IPS-18a (cell line): ENCODE results near the gene SEZ6L.
A peak's percentile ranks its signal among the peaks of the same experiment; 100 is the strongest.

ENCODE experiments used
- H3K27ac ChIP-seq: one replicate; pipeline ENCODE4 v1.5.1; 2013; ENCODE audit warnings: low read length
- H3K27me3 ChIP-seq: one replicate; pipeline ENCODE4 v1.6.1; 2013; ENCODE audit warnings: mild to moderate bottlenecking, low read length; ENCODE audit not compliant: control insufficient read depth, insufficient read depth
- H3K36me3 ChIP-seq: one replicate; pipeline ENCODE4 v1.6.1; 2013; ENCODE audit warnings: low read depth, low read length; ENCODE audit not compliant: control insufficient read depth
- H3K4me1 ChIP-seq: one replicate; pipeline ENCODE4 v1.6.1; 2013; ENCODE audit warnings: low read depth, low read length; ENCODE audit not compliant: control insufficient read depth
- H3K4me3 ChIP-seq: one replicate; pipeline ENCODE4 v1.5.1; 2013; ENCODE audit warnings: low read length
- H3K9ac ChIP-seq: one replicate; pipeline ENCODE4 v1.6.1; 2013; ENCODE audit warnings: mild to moderate bottlenecking, low read length, moderate library complexity
- H3K9me3 ChIP-seq: one replicate; pipeline ENCODE4 v1.6.1; 2013; ENCODE audit warnings: low read depth, low read length; ENCODE audit not compliant: control insufficient read depth

The SEZ6L gene

DNA sequence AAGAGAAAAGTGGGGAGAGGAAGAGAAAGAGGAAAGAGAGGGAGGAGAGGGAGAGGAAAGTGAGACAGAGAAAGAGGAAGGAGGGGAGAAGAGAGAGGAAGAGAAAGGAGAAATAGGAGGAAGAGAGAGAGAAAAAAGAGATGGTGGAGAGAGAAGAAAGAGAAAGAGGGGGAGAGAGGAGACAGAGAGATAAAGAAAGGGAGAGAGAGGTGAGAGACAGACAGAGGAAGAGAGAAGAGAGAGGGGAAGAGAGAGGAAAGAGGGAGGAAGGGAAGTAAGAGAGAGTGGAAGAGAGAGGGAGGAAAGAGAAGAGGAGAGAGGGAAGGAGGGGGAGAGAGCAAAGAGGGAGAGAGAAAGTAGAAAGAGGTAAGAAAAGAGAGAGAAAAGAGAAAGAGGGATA, 9.4 kb upstream of the SEZ6L start:
- Histone ChIP-seq H3K9ac (no peak overlapping the region), H3K36me3 (no peaks in the 10 kb centered on the region), H3K27ac (no peak overlapping the region), H3K9me3 (no peaks in the 10 kb centered on the region), H3K4me3 (no peak overlapping the region), H3K27me3 (no peaks in the 10 kb centered on the region), H3K4me1 (no peaks in the 10 kb centered on the region)

DNA sequence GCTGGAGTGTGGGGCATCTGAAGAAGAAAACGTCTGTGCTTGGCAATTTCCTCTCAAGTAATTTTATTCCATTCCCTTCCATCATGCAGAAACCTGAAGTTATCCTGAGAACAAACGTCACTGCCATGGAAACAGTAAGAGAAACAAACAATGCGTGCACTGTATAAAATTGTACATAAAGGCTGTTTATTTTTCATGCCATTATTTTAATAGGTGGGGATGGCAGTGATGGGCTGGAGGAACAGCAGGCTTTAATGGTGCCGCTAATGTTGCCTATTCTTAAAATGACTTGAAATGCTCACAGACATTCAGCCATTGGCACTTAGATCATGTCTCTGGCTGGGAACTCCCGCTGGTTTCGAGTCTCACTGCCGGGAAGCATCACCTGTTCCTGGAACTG, 7.5 kb upstream of the SEZ6L start:
- no peaks in the 10 kb centered on the region for H3K36me3 ChIP-seq
- H3K4me1 ChIP-seq = no peaks in the 10 kb centered on the region
- H3K9ac ChIP-seq = no peak overlapping the region
- H3K9me3 ChIP-seq = no peaks in the 10 kb centered on the region
- no peak overlapping the region for H3K4me3 ChIP-seq
- no peak overlapping the region for H3K27ac ChIP-seq
- no peaks in the 10 kb centered on the region for H3K27me3 ChIP-seq

DNA sequence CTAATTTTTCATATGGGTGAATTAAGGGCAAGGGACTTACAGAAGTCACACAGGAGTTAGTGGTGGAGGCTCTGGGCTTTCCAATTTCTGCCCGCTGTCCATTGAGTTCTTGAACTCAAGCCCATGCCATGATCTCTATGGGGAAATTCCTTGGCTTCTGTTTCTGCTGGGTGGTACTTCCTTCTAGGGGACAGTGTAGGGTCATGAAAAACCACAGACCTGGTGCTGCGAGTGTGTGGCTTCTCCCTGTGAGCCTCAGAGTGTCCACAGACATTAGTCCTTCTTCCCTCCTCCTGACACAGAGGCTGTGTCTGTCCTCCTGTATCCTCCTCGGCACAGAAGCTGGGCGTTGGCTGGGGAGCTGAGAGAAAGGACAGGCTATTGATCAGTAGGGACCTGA, 6.3 kb upstream of the SEZ6L start:
- Histone ChIP-seq H3K9me3 (no peaks in the 10 kb centered on the region), H3K4me3 (no peak overlapping the region), H3K27me3 (peaks cover 7% of the 10 kb centered on the region), H3K27ac (no peak overlapping the region), H3K4me1 (peaks cover under 1% of the 10 kb centered on the region), H3K9ac (no peak overlapping the region), H3K36me3 (no peaks in the 10 kb centered on the region)

DNA sequence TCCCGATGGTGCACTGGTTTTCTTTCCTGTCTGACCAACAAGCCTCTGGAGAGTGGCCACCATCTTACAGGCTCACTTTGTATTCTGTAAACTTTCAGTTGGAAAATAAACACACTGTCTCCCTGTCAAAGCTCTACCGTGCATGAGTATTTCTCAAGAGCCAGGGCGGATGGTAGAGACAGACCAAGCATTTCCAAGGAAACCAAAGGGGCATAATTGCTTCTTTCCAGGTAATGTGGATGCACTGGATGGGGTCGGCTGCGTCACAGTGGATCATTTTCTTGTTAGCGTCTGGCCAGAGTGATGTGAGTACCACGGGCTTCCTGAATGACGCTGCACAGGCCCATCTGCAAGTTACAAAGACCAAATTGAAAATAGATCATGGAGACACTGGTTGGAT, 5.1 kb upstream of the SEZ6L start:
- no peak overlapping the region for H3K27ac ChIP-seq
- H3K4me1 ChIP-seq = peaks cover 11% of the 10 kb centered on the region
- no peak overlapping the region for H3K9ac ChIP-seq
- no peaks in the 10 kb centered on the region for H3K9me3 ChIP-seq
- no peak overlapping the region for H3K4me3 ChIP-seq
- H3K36me3 ChIP-seq = no peaks in the 10 kb centered on the region
- H3K27me3 ChIP-seq = peaks cover 18% of the 10 kb centered on the region

DNA sequence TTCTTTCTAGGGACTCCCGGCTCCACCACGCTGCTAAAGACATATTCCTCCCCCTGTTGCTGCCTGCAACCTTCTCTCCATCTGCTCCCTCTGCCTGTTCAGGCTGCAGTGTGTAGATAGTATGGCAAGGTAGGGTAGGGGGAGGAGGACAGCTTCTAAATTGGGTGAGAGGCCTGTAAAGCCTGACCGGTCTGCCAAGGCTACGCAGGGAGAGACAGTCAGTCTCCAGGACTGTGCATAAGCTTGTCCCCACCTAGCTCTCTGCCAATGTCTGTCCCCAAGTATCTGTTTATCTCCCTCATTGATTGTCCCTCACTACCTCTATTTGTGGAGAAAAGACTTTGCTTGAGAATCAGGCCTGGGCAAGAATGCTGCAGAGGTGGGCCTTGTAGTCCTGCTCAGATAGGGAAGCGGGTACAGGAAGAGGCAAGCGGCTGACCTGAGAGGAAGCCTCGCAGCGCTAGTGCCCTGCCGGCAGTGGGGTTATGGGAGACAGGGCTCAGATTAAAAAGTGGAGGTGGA, 871 bp upstream of the SEZ6L start:
- Histone ChIP-seq H3K27me3 (peaks cover 50% of the 10 kb centered on the region), H3K4me3 (peak overlapping the region; percentile 60)

DNA sequence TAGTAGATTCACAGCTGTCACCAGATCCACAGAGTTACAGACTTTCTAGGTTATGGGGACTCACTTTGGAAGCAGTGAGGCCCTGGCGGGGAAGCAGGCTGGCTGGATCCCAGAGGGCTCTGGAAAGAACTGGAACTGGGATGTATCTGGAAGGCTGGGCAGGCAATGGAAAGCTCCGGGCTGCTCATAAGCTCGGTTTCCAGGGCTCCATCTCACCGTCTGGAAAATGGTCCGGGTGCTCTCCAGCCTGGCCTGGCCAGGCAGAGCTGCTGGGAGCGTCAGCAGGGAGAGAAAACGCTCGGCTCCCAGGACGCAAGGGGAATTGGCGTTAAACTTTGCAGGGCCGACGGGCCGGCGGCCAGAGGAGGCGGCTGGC, 335 bp upstream of the SEZ6L start:
- Histone ChIP-seq H3K4me1 (peaks cover 11% of the 10 kb centered on the region), H3K9me3 (no peaks in the 10 kb centered on the region), H3K36me3 (no peaks in the 10 kb centered on the region), H3K27me3 (peaks cover 56% of the 10 kb centered on the region), H3K4me3 (peak overlapping the region; percentile 60), H3K9ac (no peak overlapping the region), H3K27ac (no peak overlapping the region)

More for the DNA sequence above, 871 bp upstream of the SEZ6L start:
- no peaks in the 10 kb centered on the region for H3K9me3 ChIP-seq
- H3K27ac ChIP-seq = no peak overlapping the region
- no peak overlapping the region for H3K9ac ChIP-seq
- no peaks in the 10 kb centered on the region for H3K36me3 ChIP-seq
- H3K4me1 ChIP-seq = peaks cover 11% of the 10 kb centered on the region

DNA sequence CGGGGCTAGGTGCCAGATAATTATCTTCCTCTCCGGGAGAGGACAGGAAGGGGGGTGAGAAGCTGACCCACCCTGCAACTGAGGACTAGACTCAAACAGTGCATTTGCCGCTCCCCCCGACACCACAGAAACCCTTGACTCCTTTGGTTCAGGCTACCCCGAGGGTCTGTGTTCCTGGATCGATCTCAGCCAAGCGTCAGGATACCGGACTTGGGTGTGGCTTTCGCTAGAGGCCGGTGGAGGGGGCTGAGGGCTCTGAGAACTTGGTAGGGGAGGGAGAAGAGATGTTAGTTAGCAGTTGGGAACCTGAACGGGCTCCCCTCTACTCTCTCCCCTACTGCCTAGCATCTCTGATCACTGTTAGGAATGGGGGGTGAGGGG, 840 bp downstream of the SEZ6L start:
- peaks cover 15% of the 10 kb centered on the region for H3K4me1 ChIP-seq
- no peak overlapping the region for H3K27ac ChIP-seq
- H3K4me3 ChIP-seq = peak overlapping the region; percentile 60
- H3K36me3 ChIP-seq = no peaks in the 10 kb centered on the region
- H3K9me3 ChIP-seq = no peaks in the 10 kb centered on the region
- H3K27me3 ChIP-seq = peaks cover 60% of the 10 kb centered on the region
- no peak overlapping the region for H3K9ac ChIP-seq

DNA sequence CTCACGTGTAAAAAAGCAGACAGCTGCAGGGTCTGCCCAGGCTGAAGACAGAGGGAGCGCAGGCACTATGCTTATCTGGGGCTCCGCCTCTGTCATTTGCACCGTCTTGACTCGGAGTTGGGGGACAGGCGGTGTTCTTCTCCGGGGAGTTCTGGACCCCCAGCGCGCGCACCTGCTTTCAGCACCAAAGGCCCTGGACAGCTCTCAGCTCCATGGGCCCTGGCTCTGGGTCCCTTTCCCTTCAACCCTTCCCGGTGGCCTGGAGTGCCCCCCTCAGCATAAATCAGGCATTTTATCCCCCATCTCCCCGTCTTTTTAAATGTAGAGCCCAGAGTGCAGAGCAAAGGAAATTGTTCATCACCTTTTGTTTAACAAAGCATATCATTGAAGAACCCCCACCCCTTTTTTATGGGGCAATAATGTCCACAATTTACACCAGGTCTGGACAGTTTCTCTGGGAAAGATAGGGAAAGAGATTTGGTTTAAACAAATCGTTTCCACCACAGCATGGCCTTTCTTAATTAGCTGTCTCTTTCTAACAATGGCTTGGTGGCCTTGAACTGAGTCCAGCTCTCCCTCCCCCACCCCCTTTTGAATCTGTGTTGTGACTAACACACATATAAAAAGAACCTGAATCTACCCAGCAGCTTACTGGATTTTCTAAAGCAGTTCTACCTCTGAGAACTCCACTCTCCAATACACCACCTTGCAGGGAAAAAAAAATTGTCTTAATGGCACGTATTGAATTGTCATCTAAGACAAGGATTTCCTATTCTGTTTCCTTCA, 1.7 kb downstream of the SEZ6L start:
- Histone ChIP-seq H3K9me3 (no peaks in the 10 kb centered on the region), H3K27me3 (peaks cover 60% of the 10 kb centered on the region), H3K27ac (no peak overlapping the region), H3K4me3 (peak overlapping the region; percentile 60), H3K9ac (no peak overlapping the region), H3K4me1 (peaks cover 15% of the 10 kb centered on the region), H3K36me3 (no peaks in the 10 kb centered on the region)

DNA sequence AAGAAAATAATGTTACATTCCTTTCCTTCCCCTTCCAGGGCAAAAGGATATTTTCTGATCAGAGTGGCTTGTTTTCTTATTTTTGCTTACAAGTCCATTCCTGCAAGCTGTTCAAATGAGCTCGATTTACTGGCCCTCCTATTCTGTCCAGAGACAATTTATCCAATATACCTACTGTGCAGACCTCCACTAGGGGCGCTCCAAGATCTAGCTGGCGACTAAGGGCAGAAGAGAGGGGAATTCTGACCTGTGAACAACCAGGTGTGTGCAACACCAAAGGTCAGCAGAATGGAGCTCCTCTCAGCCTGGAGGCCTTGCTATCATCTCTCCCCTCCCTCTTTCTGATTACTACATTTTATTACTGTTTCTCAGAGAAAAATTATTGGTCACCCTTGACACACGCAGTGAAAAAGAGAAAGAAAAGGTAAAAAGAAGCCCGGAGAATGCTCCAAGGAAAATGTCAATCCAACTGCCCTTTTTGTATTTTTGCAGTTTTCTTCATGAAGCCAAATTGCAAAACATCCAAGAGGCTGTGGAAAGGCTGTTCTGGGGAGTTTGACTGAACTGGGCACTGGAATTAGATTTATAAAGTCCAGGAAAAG, 3.2 kb downstream of the SEZ6L start:
- Histone ChIP-seq H3K27ac (no peak overlapping the region), H3K9me3 (no peaks in the 10 kb centered on the region), H3K9ac (no peak overlapping the region), H3K27me3 (peaks cover 57% of the 10 kb centered on the region), H3K36me3 (no peaks in the 10 kb centered on the region), H3K4me1 (peaks cover 15% of the 10 kb centered on the region), H3K4me3 (no peak overlapping the region)

DNA sequence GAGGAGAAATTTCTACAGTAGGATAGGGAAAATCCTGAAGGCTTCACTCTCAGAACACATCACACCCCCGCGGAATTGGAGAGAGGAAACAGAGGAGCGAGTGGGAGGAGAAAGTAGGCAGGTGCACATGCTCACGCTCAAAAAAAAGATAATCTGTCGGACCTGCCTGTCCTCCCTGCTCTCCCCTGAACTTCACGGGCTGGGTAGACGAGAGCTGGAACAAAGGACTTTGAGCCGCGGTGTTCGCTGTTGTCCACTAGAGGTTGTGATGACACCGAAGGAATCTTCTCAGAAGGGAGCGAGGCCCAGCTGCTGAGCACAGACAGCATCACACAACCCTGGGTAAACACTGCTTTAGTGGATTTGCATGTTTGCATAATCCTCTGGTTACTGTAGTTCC, 5.0 kb downstream of the SEZ6L start:
- Histone ChIP-seq H3K9ac (no peak overlapping the region), H3K27me3 (peaks cover 42% of the 10 kb centered on the region), H3K4me3 (no peak overlapping the region), H3K4me1 (peaks cover 5% of the 10 kb centered on the region), H3K36me3 (no peaks in the 10 kb centered on the region), H3K27ac (no peak overlapping the region), H3K9me3 (no peaks in the 10 kb centered on the region)

DNA sequence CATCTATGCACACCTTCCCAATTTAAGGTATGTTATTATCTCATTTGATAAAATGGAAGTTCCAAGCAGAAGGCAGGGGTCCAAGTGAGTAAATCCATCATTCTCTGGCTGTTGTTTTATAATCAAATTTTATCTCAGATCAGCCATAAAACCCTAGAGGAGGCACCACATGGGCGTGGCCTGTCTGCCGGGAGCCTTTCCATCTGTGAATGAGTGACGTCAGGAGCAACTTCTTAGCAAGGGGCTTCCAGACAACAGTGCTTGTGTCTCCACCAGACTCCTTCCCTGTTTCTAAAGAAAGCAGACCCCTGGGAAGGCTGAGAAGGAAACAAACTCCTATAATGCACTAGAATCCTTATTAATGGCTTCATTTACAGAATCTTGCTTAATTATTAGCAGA, 13.5 kb downstream of the SEZ6L start:
- Histone ChIP-seq H3K27ac (no peak overlapping the region), H3K4me3 (no peak overlapping the region), H3K9ac (no peak overlapping the region), H3K4me1 (no peaks in the 10 kb centered on the region), H3K36me3 (no peaks in the 10 kb centered on the region), H3K27me3 (no peaks in the 10 kb centered on the region), H3K9me3 (no peaks in the 10 kb centered on the region)

DNA sequence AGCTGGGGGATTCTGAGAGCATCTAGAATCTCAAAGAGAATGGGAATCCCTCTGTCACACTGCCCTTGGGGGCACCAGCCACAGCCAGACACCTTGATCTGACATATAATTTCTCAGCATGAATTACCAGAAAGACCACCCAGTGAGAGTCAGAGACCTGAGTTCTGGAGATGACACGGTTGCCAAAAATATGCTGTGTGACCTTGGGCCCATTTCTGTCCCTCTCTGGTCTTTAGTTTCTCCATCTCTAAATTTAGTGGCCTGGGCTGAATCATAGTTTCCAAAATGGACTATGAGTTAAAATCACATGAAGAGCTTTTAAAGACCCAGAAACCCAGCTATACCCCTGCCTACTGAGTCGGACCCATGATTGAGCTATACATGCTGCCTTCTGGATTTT, 15.9 kb downstream of the SEZ6L start:
- no peaks in the 10 kb centered on the region for H3K4me1 ChIP-seq
- H3K27ac ChIP-seq = no peak overlapping the region
- no peaks in the 10 kb centered on the region for H3K9me3 ChIP-seq
- no peak overlapping the region for H3K4me3 ChIP-seq
- H3K27me3 ChIP-seq = no peaks in the 10 kb centered on the region
- no peak overlapping the region for H3K9ac ChIP-seq
- H3K36me3 ChIP-seq = no peaks in the 10 kb centered on the region
